Measurements from ENCODE around the gene HDAC8.
"Not testable (repeated sequence)": the region's sequence is repeated elsewhere in the genome, so short reads cannot be mapped to it uniquely, and the experiment has no call there.

The HDAC8 gene

DNA sequence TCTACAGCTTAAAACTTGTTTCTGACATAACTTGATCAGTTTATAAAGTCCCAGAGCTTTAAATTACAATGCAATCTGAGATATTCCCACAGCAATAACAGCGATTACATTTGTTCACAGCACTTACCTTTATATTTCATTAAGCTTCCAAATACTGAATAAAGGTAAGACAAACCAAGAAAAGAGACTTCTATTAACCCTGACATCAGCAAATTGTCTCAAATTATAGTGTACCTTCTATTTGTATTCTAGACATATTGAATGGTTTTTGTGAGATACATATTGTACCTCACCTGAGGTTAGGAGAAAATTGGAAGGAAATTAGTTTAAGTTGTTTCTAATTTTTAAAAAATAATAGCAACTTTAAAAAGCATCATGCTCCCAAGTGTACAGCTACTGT lies 111.9 kb downstream of the HDAC8 start:
- no peak for DNase-seq (ENCODE audit: low spot score)

DNA sequence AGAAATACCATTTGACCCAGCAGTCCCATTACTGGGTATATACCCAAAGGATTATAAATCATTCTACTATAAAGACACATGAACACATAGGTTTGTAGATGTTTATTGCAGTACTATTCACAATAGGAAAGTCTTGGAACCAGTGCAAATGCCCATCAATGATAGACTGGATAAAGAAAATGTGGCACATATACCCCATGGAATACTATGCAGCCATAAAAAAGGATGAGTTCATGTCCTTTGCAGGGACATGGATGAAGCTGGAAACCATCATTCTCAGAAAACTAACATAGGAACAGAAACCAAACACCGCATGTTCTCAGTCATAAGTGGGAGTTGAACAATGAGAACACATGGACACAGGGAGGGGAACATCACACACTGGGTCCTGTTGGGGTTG lies 123.6 kb downstream of the HDAC8 start:
- not testable (repeated sequence) for DNase-seq (ENCODE audit: low spot score)

DNA sequence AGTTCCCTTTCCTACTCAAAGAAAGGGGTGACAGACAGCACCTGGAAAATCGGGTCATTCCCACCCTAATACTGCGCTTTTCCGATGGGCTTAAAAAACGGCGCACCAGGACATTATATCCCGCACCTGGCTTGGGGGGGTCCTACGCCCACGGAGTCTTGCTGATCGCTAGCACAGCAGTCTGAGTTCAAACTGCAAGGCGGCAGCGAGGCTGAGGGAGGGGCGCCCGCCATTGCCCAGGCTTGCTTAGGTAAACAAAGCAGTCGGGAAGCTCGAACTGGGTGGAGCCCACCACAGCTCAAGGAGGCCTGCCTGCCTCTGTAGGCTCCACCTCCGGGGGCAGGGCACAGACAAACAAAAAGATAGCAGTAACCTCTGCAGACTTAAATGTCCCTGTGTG lies 131.9 kb downstream of the HDAC8 start:
- not testable (repeated sequence) for DNase-seq (ENCODE audit: low spot score)

DNA sequence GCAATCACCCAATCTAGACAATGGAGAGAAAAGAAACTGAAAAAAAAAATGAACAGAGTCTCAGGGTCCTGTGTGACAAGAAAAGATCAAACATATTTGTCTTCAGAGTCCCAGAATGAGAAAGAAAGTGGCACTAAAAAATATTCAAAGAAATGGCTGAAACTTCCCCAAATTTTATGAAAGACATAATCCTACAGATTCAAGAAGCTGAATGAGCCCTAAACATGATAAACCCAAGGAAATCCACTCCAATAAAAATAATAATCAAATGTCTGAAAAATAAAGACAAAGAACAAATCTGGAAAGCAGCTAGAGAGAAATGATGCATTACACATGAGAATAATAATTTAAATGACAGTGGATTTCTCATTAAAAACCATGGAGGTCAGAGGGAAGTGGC lies 136.6 kb downstream of the HDAC8 start:
- no peak for DNase-seq (ENCODE audit: low spot score)

DNA sequence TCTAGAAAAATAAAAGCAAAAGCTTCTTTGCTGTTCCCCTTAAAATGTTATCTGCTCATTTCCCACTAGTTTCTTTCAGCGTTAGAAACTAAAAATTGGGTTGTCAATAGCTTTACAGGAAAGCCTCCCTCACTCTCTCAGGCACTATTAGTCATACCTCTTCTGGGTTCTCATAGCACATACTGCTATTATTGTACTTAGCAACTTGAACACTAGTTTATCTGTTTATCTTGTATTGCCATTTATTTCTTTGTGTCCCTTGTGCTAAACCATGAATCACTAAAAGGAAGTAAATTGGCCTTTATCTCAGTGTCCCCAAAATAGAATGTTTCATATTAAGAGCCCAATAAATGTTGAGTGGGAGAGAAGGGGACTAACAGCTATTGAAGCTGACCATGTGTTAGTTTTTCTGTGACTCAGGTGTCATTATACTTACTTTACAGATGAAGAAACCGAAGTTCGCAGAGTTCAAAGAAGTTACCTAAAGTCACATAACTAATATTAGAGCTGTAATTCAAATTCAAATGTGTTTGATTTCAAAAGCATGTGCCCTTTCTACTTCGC lies 142.2 kb downstream of the HDAC8 start:
- DNase-seq (ENCODE audit: low spot score) = no peak

DNA sequence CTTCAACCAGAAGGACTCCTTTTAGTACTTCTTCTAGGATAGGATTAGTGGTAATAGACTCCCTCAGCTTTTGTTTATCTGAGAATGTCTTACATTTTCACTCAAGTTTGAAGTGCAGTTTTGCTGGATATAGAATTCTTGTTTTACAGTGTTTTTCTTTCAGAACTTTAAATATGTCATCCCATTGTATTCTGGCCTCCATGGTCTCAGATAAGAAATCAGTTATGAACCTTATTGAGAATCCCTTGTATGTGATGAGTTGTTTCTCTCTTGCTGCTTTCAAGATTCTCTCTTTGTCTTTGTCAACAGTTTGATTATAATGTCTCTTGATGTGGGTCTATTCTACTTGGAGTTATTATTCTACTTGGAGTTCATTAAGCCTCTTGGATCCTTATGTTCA lies 150.8 kb downstream of the HDAC8 start:
- DNase-seq (ENCODE audit: low spot score) = no peak

DNA sequence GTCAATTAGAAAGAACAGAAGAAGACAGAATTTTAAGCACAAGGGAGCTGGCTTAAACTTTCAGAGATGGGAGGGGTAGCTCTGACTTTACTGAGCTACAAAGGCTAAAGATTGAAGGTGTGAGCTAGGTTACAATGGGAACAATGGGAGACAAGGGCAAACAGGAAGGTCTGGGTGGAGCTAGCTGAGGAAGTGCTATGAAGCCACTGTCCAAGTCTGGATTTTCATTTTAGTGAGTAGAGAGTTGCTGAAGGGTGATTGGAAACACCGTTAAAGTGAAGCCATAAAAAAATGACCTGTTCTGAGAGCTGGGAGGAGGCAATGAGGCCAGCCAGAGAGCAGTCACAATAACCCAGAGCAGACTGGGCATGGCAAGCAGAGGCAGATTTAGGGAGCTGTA lies 162.7 kb downstream of the HDAC8 start:
- DNase-seq (ENCODE audit: low spot score) = no peak

DNA sequence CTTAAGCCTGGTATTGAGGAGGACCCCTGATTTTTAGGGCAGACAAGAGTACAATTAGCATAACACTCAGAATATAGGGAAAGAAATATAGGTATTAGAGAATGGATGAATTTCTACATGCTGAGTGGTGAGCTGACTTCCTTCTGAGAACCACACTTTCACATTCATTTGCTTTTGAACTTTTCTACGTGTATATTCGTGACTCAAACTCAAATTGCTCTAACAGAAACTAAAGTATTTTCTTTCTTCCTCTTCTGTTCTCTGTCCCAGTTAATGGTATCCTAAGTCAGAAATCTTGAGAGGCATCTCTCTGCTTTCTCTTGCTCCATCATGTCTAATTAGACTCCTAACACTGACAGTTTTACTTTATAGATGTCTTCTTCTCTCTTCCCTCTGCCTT lies 163.8 kb downstream of the HDAC8 start:
- DNase-seq (ENCODE audit: low spot score) = no peak

DNA sequence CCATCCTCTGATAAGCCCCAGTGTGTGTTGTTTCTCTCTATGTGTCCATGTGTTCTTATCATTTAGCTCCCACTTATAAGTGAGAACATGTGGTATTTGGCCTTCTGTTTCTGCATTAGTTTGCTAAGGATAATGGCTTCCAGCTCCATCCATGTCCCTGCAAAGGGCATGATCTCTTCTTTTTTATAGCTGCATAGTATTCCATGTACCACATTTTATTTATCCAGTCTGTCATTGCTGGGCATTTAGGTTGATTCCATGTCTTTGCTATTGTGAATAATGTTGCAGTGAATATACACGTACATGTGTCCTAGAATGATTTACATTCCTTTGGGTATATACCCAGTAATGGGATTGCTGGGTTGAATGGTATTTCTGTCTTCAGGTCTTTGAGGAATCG lies 167.5 kb downstream of the HDAC8 start:
- DNase-seq (ENCODE audit: low spot score) = not testable (repeated sequence)

DNA sequence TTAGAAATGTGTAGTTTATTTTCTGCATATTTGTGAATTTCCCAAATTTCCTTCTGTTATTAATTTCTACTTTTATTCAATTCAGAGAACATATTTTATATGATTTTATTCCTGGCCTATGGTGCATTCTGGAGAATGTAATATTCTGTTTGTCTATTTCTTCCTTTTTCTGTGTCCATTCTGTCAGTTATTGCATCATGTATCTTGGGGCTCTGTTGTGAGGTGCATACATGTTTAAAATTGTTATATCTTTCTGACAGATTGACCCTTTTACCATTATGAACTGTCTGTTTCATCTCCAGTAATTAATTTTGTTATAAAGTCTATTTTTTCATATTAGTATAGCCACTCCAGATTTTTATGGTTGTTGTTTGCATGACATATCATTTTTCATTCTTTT lies 170.0 kb downstream of the HDAC8 start:
- DNase-seq (ENCODE audit: low spot score) = no peak

DNA sequence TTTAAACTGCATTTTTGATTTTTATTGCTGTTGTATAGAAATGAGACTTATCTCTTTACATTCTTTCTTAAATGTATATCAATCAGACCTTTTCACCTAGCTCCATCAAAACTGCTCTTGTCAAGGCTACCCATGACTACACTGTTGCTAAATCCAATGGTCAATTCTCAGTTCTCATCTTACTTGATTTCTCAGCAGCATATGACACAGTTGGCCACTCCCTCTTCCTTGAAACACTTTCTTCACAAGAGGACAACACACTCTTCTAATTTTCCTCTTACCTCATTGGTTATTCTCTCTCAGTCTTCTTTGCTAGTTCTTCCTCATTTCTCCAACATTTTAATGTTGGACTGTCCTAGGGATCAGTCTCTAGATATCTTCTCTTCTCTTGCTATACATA lies 172.8 kb downstream of the HDAC8 start:
- no peak for DNase-seq (ENCODE audit: low spot score)

DNA sequence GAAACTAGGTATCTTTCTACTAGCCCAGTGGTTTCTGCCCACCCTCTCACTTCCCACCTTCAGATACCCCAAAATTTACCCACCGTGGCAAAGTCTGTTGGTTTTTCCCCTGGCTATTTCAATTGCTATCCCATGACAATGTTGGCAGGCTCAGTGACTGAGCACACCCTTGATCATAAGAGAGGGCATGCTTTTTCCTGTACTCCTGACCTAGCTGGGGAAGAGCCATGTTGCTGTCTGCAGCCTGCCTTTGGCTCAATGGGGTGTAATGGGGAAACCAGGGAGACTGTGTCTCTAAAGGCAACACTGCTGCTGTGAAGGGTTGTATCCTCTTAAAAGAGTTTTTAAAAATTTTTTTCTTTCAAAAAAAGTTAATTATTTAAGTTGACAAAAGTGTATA lies 176.5 kb downstream of the HDAC8 start:
- no peak for DNase-seq (ENCODE audit: low spot score)

DNA sequence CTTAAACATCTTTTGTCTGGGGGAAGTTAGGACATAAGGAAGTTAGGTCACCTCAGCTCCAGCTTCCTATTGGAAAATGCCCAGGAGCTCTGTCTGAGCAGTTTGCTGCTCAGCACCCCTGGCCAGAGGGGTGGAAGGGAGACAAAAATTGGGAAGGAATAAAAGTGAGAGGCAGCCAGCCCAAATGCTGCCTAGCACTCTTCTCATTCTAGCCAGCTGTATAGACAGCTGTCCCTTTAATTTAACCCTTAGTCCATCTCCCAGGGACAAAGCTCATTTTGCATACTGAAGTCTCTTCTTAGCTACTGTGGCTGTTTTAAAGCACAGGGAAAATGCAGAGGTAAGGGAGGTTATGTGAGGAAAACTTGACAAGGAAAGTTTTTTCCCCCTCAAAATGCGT lies 177.4 kb downstream of the HDAC8 start:
- no peak for DNase-seq (ENCODE audit: low spot score)

DNA sequence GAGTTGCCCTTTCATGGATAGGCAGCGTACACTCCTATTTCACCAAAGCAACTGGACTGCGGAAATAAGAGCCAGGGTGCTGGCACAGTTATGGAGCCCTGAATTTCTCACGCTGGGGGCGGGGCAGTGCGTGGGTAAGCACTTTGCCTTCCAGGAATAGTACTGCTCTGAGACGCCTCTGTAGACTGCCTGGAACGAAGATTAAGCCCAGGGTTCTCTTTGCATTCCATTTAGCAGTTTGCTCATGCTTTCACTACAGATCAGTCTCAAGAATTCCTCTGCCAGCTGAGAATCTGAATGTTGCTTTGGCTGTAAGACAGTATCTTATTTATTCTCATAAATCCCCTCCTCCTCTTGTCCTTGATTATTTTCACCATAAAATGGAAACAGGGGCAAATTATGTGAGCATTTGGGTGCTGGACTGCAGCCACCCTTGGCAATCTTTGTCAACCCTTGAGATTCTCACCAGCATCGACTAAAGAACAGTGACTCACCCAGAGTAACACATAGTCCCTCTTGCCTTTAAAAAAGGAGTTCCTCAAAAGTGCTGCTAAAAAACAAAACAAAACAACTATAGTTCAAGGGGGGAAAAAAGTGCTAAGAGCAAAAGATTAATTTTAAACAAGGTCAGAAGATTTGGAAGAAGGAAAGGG lies 178.0 kb downstream of the HDAC8 start:
- no peak for DNase-seq (ENCODE audit: low spot score)

DNA sequence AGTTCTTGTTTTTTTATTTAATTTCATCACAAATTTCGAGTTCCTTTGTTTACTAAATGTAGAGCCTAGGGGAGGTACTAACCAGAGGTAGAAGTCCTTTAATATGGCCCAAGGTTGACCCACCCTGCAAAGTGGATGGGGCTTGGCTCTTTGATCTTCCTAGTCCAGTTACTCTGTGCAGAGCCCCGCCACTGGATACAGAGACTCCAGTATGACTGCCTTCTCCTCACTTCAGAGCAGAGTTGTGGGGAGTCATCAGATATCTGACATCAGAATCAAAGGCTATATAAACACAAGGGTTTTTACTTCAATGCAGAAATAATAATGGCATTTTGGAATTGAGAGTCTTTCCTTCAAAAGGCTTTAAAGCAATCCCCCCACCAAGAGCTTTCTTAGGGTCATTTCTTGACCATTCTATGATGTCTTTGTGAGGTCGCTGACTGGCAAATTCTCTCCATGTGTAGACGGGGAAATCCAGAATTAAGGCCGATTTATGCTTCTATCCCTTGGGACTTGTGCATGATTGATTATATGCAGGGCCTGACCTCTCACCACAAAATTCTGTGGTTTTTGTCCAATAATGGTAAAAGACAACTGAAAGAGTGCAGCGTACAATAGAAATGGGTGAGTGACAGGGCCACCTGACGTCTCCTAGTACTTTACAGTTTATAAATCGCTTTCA lies 178.7 kb downstream of the HDAC8 start:
- no peak for DNase-seq (ENCODE audit: low spot score)

DNA sequence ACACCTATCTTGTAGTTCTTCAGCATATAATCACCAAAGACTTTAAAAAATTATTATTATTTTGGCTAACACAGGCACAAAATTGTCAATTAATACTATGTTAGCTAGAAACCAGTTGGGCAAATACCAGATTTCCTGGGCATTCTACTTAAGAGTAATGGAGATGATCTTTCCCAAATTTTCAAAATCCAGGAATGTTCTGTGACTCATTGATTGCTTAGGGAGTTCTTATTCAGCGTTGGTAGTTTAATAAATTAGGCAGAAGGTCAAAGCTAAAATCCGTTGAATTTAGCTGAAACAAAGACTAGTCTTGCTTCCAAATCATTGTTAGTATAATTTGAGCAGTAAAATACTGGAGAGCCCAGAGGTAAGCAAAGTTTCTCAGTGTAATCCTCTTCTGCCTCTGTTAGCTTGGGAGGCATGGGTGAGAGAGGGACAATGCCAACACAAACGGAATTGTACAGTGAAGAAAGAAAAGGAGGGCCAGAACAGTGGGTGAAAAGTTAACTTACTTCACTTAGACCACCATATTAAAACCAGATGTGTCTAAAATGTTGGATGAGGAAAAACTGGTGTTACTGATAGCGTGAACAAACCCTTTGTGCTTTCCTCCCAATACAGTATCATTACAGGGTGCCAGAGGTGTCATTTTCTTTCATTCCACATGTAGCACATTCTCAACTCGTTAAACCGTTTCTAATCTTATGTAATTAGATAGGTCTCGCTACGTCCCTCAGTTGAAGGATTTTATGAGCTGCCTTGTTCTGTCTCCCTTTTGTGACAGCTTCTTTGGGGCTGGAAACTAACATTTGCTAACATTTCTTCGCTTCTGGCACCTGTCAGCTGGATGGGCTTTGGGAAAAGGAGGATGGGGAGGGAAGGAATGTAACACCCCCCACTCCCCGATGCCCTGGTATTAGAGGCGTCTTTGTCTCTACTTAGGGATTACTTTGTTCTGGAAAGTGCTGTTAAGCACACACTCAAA lies 179.5 kb downstream of the HDAC8 start:
- peak; percentile 20 for DNase-seq (ENCODE audit: low spot score)

DNA sequence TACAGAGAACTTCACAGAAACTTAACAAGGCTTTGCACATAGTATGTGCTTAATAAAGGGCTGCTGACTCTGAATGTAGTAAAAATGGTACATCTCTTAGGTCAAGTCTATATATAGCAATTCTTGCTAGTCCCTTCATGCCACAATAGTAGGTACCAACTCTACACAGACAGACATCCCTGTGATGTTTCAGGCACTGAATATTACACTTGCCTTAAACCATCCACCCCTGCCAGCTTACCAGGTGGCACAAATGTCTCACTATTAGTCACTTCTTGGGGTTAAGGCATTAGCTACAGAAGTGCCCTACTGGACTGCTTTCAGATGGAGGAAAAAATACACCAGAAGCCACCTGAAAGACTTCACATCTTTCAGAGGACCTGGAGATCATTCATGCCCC lies 180.6 kb downstream of the HDAC8 start:
- DNase-seq (ENCODE audit: low spot score) = no peak

DNA sequence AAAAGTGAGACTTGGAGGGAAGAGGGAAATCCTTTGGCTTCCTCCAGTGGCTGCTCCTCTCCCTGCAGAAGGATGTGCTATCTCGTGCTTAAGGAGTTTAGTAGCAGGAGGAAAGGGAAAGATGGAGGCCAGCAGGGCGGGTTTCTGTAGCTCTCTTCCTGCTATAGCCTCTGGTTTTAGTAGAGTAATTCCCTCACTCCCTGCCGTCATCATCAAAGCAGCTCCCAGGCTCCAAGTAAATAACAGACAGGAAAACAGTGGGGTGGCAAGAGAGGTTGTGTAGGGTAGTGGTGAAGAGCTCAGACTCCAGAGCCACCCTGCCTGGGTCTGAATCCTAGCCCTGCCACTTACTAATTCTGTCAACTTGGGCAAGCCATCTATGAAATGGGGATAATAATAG lies 185.4 kb downstream of the HDAC8 start:
- no peak for DNase-seq (ENCODE audit: low spot score)

DNA sequence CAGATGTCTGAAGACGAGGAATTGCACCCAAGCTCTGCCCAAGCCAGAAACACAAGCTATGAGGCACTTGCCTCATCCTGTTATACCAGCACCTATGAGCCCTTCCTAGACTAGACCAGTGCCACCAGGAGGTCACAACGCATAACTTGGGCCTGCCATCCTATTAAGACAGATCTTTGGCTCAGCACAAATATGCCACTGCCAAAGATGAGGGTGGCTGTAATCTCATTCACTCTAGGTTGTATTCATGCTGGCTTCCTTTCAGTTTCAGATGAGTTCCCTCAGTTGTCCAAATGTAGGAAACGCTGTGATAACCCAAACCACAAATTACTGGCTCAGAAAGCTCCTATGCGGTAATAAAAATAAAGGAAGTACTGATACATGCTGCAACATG lies 190.4 kb downstream of the HDAC8 start:
- DNase-seq (ENCODE audit: low spot score) = no peak

DNA sequence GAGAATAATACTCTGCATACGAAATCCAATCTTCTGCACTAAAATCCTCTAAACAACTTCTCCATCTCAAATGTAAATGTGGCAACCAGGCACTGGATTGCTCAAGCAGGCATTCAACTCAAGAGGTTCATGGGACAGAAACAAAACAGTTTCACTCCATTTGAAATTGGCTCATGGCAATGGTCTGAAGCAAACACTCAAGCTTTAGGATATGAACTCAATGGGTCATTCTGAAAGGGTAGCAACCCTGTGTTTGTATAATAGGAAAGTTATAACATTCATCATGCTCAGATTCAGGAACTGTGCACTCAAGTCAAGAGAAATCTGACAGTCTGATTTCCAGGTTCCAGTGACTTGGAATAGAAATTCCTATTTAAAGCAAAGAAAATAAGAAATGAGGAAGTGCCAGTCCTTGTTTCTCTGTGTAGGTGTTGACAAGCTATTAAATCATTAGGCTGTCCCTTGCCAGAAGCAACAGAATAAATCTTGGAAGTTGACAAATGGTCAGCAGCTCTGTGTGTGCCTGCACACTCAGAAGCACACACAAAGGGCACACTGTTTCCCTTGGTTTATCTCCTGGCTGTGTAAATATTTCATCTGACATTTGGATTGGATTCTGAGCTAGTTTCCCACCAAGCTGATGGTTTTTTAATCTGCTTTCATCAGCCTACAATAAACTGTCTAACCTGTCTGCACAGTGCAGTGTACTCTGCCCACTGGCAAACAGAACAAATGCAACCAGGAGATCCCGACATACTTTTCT lies 191.0 kb downstream of the HDAC8 start:
- no peak for DNase-seq (ENCODE audit: low spot score)

DNA sequence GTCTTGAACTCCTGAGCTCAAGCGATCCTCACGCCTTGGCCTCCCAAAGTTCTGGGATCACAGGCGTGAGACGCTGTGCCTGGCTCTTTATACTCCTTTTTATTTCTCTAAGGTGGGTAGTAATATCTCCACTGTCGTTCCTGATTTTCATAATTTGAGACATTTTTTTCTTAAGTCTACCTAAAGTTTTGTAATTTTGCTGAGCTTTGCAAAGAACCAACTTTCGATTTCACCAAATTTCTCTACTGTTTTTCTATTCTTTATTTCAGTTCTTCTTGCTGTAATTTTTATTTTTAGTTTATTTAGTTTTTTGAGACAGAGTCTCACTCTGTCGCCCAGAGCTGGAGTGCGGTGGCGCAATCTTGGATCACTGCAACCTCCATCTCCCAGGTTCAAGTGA lies 196.5 kb downstream of the HDAC8 start:
- DNase-seq (ENCODE audit: low spot score) = no peak

DNA sequence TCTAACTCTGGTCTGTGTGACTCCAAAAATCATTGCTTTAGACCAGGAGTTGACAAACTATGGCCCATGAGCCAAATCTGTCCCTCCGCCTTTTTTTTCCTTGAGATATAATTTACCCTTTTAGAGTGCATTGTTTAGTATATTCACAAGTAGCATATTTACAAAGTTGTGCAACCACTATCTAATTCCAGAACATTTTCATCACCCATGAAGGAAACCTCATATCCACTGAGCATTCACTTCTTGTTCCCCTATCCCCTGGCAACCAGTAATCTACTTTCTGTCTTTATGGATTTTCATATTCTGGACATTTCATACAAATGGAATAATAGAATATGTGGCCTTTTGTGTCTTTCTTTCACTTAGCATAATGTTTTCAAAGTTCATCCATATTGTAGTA lies 199.5 kb downstream of the HDAC8 start:
- no peak for DNase-seq (ENCODE audit: low spot score)
